Measurements from ENCODE around the gene LRRC4.

Gene LRRC4

GRCh38 chr7:128014811-128015210 lies 16.4 kb downstream of the LRRC4 start:
- H3K27ac ChIP-seq (ENCODE audit: low read depth, low read length), result no peak overlapping the region
- H3K27me3 ChIP-seq (ENCODE audit: control insufficient read depth in 1 of 2, insufficient read depth in 2 of 2, low read length in 2 of 2), result no peaks in the 10 kb centered on the region
- H3K4me1 ChIP-seq (ENCODE audit: insufficient read depth, low read length), result peaks cover 13% of the 10 kb centered on the region
- H3K36me3 ChIP-seq (ENCODE audit: insufficient read depth, low read length), result no peaks in the 10 kb centered on the region
- H3K9me3 ChIP-seq (ENCODE audit: low read length), result no peaks in the 10 kb centered on the region
- H3K9ac ChIP-seq (ENCODE audit: low read length), result no peak overlapping the region
- H3K4me3 ChIP-seq (ENCODE audit: low read depth in 1 of 2, low read length in 2 of 2), result no peak overlapping the region

GRCh38 chr7:128011131-128011661 lies 20.0 kb downstream of the LRRC4 start:
- Histone ChIP-seq H3K4me3 (ENCODE audit: low read depth in 1 of 2, low read length in 2 of 2) (no peak overlapping the region), H3K36me3 (ENCODE audit: insufficient read depth, low read length) (no peaks in the 10 kb centered on the region), H3K9ac (ENCODE audit: low read length) (no peak overlapping the region), H3K4me1 (ENCODE audit: insufficient read depth, low read length) (peaks cover 13% of the 10 kb centered on the region), H3K27me3 (ENCODE audit: control insufficient read depth in 1 of 2, insufficient read depth in 2 of 2, low read length in 2 of 2) (no peaks in the 10 kb centered on the region), H3K9me3 (ENCODE audit: low read length) (no peaks in the 10 kb centered on the region), H3K27ac (ENCODE audit: low read depth, low read length) (no peak overlapping the region)

- no peak overlapping the region for H3K27ac ChIP-seq (ENCODE audit: low read depth, low read length)
Measured at GRCh38 chr7:128010391-128011127, 20.7 kb downstream of the LRRC4 start.

GRCh38 chr7:128008744-128009143 lies 22.5 kb downstream of the LRRC4 start:
- H3K36me3 ChIP-seq (ENCODE audit: insufficient read depth, low read length), result no peaks in the 10 kb centered on the region
- no peak overlapping the region for H3K27ac ChIP-seq (ENCODE audit: low read depth, low read length)
- no peaks in the 10 kb centered on the region for H3K27me3 ChIP-seq (ENCODE audit: control insufficient read depth in 1 of 2, insufficient read depth in 2 of 2, low read length in 2 of 2)
- peaks cover 13% of the 10 kb centered on the region for H3K4me1 ChIP-seq (ENCODE audit: insufficient read depth, low read length)
- no peak overlapping the region for H3K4me3 ChIP-seq (ENCODE audit: low read depth in 1 of 2, low read length in 2 of 2)
- no peaks in the 10 kb centered on the region for H3K9me3 ChIP-seq (ENCODE audit: low read length)
- H3K9ac ChIP-seq (ENCODE audit: low read length), result no peak overlapping the region

More at GRCh38 chr7:128010391-128011127, 20.7 kb downstream of the LRRC4 start:
- Histone ChIP-seq H3K4me3 (ENCODE audit: low read depth in 1 of 2, low read length in 2 of 2) (no peak overlapping the region), H3K36me3 (ENCODE audit: insufficient read depth, low read length) (no peaks in the 10 kb centered on the region), H3K4me1 (ENCODE audit: insufficient read depth, low read length) (peaks cover 13% of the 10 kb centered on the region), H3K9me3 (ENCODE audit: low read length) (no peaks in the 10 kb centered on the region), H3K27me3 (ENCODE audit: control insufficient read depth in 1 of 2, insufficient read depth in 2 of 2, low read length in 2 of 2) (no peaks in the 10 kb centered on the region), H3K9ac (ENCODE audit: low read length) (no peak overlapping the region)

GRCh38 chr7:128008141-128008540 lies 23.1 kb downstream of the LRRC4 start:
- H3K4me1 ChIP-seq (ENCODE audit: insufficient read depth, low read length), result peaks cover 13% of the 10 kb centered on the region

GRCh38 chr7:128007303-128007680 lies 23.9 kb downstream of the LRRC4 start:
- Histone ChIP-seq H3K9me3 (ENCODE audit: low read length) (no peaks in the 10 kb centered on the region), H3K36me3 (ENCODE audit: insufficient read depth, low read length) (no peaks in the 10 kb centered on the region), H3K27me3 (ENCODE audit: control insufficient read depth in 1 of 2, insufficient read depth in 2 of 2, low read length in 2 of 2) (no peaks in the 10 kb centered on the region), H3K4me3 (ENCODE audit: low read depth in 1 of 2, low read length in 2 of 2) (no peak overlapping the region), H3K27ac (ENCODE audit: low read depth, low read length) (no peak overlapping the region), H3K4me1 (ENCODE audit: insufficient read depth, low read length) (peaks cover 13% of the 10 kb centered on the region), H3K9ac (ENCODE audit: low read length) (no peak overlapping the region)

More at GRCh38 chr7:128008141-128008540, 23.1 kb downstream of the LRRC4 start:
- Histone ChIP-seq H3K4me3 (ENCODE audit: low read depth in 1 of 2, low read length in 2 of 2) (no peak overlapping the region), H3K9me3 (ENCODE audit: low read length) (no peaks in the 10 kb centered on the region), H3K36me3 (ENCODE audit: insufficient read depth, low read length) (no peaks in the 10 kb centered on the region), H3K27ac (ENCODE audit: low read depth, low read length) (no peak overlapping the region), H3K9ac (ENCODE audit: low read length) (no peak overlapping the region), H3K27me3 (ENCODE audit: control insufficient read depth in 1 of 2, insufficient read depth in 2 of 2, low read length in 2 of 2) (no peaks in the 10 kb centered on the region)

GRCh38 chr7:128006550-128007302 lies 24.5 kb downstream of the LRRC4 start:
- H3K36me3 ChIP-seq (ENCODE audit: insufficient read depth, low read length), result no peaks in the 10 kb centered on the region
- H3K27me3 ChIP-seq (ENCODE audit: control insufficient read depth in 1 of 2, insufficient read depth in 2 of 2, low read length in 2 of 2), result no peaks in the 10 kb centered on the region
- peaks cover 13% of the 10 kb centered on the region for H3K4me1 ChIP-seq (ENCODE audit: insufficient read depth, low read length)
- H3K9ac ChIP-seq (ENCODE audit: low read length), result no peak overlapping the region
- H3K9me3 ChIP-seq (ENCODE audit: low read length), result no peaks in the 10 kb centered on the region
- no peak overlapping the region for H3K4me3 ChIP-seq (ENCODE audit: low read depth in 1 of 2, low read length in 2 of 2)
- H3K27ac ChIP-seq (ENCODE audit: low read depth, low read length), result no peak overlapping the region

GRCh38 chr7:128005759-128006159 lies 25.5 kb downstream of the LRRC4 start:
- no peaks in the 10 kb centered on the region for H3K9me3 ChIP-seq (ENCODE audit: low read length)
- peaks cover 6% of the 10 kb centered on the region for H3K4me1 ChIP-seq (ENCODE audit: insufficient read depth, low read length)
- H3K27ac ChIP-seq (ENCODE audit: low read depth, low read length), result no peak overlapping the region
- H3K27me3 ChIP-seq (ENCODE audit: control insufficient read depth in 1 of 2, insufficient read depth in 2 of 2, low read length in 2 of 2), result no peaks in the 10 kb centered on the region
- H3K36me3 ChIP-seq (ENCODE audit: insufficient read depth, low read length), result no peaks in the 10 kb centered on the region
- no peak overlapping the region for H3K9ac ChIP-seq (ENCODE audit: low read length)
- H3K4me3 ChIP-seq (ENCODE audit: low read depth in 1 of 2, low read length in 2 of 2), result no peak overlapping the region

- H3K4me1 ChIP-seq (ENCODE audit: insufficient read depth, low read length), result peaks cover under 1% of the 10 kb centered on the region
Measured at GRCh38 chr7:128005117-128005516, 26.1 kb downstream of the LRRC4 start.

GRCh38 chr7:128004623-128005022 lies 26.6 kb downstream of the LRRC4 start:
- Histone ChIP-seq H3K4me3 (ENCODE audit: low read depth in 1 of 2, low read length in 2 of 2) (no peak overlapping the region), H3K27ac (ENCODE audit: low read depth, low read length) (no peak overlapping the region), H3K27me3 (ENCODE audit: control insufficient read depth in 1 of 2, insufficient read depth in 2 of 2, low read length in 2 of 2) (no peaks in the 10 kb centered on the region), H3K9ac (ENCODE audit: low read length) (no peak overlapping the region), H3K36me3 (ENCODE audit: insufficient read depth, low read length) (no peaks in the 10 kb centered on the region), H3K4me1 (ENCODE audit: insufficient read depth, low read length) (no peaks in the 10 kb centered on the region), H3K9me3 (ENCODE audit: low read length) (no peaks in the 10 kb centered on the region)

More at GRCh38 chr7:128005117-128005516, 26.1 kb downstream of the LRRC4 start:
- Histone ChIP-seq H3K9ac (ENCODE audit: low read length) (no peak overlapping the region), H3K27ac (ENCODE audit: low read depth, low read length) (no peak overlapping the region), H3K36me3 (ENCODE audit: insufficient read depth, low read length) (no peaks in the 10 kb centered on the region), H3K9me3 (ENCODE audit: low read length) (no peaks in the 10 kb centered on the region), H3K27me3 (ENCODE audit: control insufficient read depth in 1 of 2, insufficient read depth in 2 of 2, low read length in 2 of 2) (no peaks in the 10 kb centered on the region), H3K4me3 (ENCODE audit: low read depth in 1 of 2, low read length in 2 of 2) (no peak overlapping the region)

- H3K36me3 ChIP-seq (ENCODE audit: insufficient read depth, low read length), result no peaks in the 10 kb centered on the region
- no peaks in the 10 kb centered on the region for H3K9me3 ChIP-seq (ENCODE audit: low read length)
- H3K27ac ChIP-seq (ENCODE audit: low read depth, low read length), result no peak overlapping the region
- H3K4me1 ChIP-seq (ENCODE audit: insufficient read depth, low read length), result no peaks in the 10 kb centered on the region
- H3K4me3 ChIP-seq (ENCODE audit: low read depth in 1 of 2, low read length in 2 of 2), result no peak overlapping the region
- H3K9ac ChIP-seq (ENCODE audit: low read length), result no peak overlapping the region
- no peaks in the 10 kb centered on the region for H3K27me3 ChIP-seq (ENCODE audit: control insufficient read depth in 1 of 2, insufficient read depth in 2 of 2, low read length in 2 of 2)
Measured at GRCh38 chr7:128003787-128004186, 27.4 kb downstream of the LRRC4 start.
